ENCODE results near the gene EN1.

- no peak for TF ChIP-seq MXI1 (IDR thresholded peaks at IDR 0.05; ENCODE audit: borderline replicate concordance, low read depth, low read length)
- no peak for TF ChIP-seq CTCF (conservative IDR thresholded peaks at IDR 0.05; ENCODE audit: low read depth, low read length)
- no peak for TF ChIP-seq USF2 (IDR thresholded peaks at IDR 0.05; ENCODE audit: low read depth, low read length)
- no peak for TF ChIP-seq SMC3 (IDR thresholded peaks at IDR 0.05; ENCODE audit: low read depth, low read length)
- no peak for TF ChIP-seq CEBPB (IDR thresholded peaks at IDR 0.05; ENCODE audit: low read depth, low read length)
- no peak for TF ChIP-seq RAD21 (IDR thresholded peaks at IDR 0.05; ENCODE audit: low read length)
- no peak for TF ChIP-seq RFX5 (IDR thresholded peaks at IDR 0.05; ENCODE audit: low read depth, low read length)
- no peak for TF ChIP-seq POLR2A (IDR thresholded peaks at IDR 0.05; ENCODE audit: low read depth, low read length)
- no peak for TF ChIP-seq RCOR1 (IDR thresholded peaks at IDR 0.05; ENCODE audit: insufficient replicate concordance, low read length)
- no peak for TF ChIP-seq ELK1 (IDR thresholded peaks at IDR 0.05; ENCODE audit: borderline replicate concordance, low read depth, low read length)
- TF ChIP-seq MAFK (IDR thresholded peaks at IDR 0.05; ENCODE audit: low read depth, low read length) = no peak
Measured at GRCh38 chr2:118844261-118845004, 3.0 kb downstream of the EN1 start.

Data from IMR-90 (cell line).